Brain pericyte (primary cell): Measurements from ENCODE around the gene CDCA5.

Experiments
- DNase-seq: peaks from one replicate; pipeline ENCODE4 v3.0.0-alpha.2; 2012; ENCODE audit warnings: low read depth, low spot score

CDCA5 gene

DNA sequence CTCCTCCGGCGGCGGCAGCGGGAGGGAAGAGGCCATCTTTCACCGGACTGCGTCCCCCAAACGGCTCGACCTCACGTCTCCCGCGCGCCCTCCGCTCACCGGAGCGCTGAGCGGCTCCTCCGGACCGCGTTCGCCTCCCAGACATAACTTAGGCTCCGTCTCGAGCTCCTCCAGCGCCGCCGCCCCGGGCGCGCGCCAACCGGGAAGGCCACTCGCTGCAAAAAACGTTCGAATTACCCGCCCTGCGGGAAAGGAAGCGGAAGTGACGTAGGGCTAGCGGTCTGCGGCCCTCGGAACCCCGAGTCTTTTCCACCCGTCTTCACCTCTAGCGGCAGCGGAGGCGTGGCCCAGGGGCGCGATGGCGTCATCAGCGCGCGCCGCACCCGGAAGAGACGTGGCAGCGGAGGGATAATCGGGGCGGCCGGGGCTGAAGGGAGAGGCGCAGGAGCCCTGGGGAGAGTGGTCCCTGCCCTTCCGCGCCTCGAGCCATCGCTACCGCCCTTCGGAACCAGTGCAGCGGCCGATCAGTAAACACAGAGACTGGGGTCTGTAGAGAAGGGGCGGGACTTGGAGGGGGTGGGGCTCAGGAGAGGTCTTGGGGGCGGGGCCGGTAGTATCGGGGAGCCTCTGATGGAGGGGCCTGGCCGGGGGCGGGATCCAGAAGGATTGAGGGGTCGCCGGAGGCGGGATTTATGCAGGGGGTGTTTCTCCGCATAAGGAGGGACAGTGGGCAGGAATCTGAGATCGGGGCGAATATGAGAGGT lies at the start of gene CDCA5, which contains the start of gene ZFPL1:
CDCA5 (minus strand) TSS at position 207 of the 764 bp plus-strand sequence; CDS start at position 145, 62 bp downstream.
ZFPL1 (plus strand) TSS at position 389 of the 764 bp plus-strand sequence. CDS start 477 bp downstream, outside the sequence.
- peak; percentile 80 for DNase-seq

DNA sequence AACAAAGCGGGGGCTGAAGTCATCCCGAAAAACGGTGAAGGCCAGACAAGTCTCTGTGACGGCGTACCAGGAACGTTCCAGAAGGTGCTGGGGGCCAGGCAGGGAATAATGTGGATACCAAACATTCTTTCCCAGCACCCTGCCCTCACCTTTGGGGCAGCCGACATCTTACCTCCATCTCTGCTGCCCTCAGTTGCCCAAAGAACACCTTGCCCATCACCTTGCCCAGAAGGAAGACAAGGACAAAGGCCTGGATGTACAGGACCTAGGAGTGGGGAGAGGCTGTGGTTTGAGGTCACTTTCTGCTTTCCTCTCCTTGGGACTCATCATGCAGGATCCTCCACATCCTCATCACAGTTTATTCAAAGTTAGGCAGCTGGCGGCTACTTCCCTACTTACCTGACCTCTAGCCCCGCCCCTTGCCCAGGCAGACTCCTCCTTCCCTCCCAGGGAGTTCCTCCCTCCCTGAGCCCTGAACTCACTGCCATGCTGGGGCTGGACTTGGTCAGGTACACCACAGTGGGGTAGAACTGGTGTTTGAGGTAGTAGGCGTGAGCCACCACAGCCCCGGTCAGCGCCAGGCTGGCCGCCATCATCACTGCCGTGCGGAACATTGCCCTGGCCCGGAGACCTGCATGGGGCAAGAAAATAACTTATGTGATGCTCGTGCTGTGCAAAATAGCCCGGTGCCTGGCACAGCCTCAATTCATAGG lies 49.3 kb upstream of the CDCA5 start:
- DNase-seq, result no peak

DNA sequence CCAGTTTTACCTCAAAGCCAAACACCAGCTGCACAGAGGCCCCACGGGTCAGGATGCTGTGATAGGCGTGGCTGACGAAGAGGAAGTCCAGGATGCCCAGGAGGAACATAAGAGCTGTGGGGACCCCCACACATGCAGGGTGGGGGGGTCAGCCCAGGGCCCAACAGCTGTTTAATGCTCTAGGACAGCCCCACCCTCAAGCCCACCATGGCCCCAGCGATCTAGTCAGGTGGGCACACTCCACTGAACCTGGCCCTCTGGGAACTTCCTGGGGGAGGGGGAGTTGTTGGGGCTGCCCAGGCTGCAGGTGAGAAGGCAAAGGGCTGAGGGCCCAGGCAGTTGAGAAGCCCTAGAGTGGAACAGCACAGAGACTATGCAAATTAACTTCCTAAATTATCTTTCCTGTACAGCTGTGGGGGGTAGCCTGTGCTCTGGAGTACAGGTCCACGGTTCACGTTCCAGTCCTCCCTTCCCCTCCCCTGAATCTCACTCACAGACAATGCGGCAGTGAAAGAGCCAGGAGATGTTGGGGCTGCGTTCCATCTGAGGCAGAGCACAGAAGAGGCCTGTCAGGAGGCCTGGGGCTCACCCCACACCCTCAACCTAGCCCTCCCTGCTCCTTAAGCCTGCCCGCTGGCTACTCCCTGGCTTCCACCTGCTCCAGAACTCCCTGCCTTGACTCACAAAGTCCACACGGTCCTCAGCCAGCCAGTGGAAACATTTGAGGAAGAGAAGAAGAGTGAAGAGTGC lies 48.6 kb upstream of the CDCA5 start:
- DNase-seq, result no peak

GRCh38 chr11:65131895-65132237 lies 48.0 kb upstream of the CDCA5 start:
- DNase-seq, result no peak

- DNase-seq, result no peak
Measured at GRCh38 chr11:65131417-65131776, 47.6 kb upstream of the CDCA5 start.

GRCh38 chr11:65130631-65131416 lies 47.0 kb upstream of the CDCA5 start:
- DNase-seq, result no peak

DNA sequence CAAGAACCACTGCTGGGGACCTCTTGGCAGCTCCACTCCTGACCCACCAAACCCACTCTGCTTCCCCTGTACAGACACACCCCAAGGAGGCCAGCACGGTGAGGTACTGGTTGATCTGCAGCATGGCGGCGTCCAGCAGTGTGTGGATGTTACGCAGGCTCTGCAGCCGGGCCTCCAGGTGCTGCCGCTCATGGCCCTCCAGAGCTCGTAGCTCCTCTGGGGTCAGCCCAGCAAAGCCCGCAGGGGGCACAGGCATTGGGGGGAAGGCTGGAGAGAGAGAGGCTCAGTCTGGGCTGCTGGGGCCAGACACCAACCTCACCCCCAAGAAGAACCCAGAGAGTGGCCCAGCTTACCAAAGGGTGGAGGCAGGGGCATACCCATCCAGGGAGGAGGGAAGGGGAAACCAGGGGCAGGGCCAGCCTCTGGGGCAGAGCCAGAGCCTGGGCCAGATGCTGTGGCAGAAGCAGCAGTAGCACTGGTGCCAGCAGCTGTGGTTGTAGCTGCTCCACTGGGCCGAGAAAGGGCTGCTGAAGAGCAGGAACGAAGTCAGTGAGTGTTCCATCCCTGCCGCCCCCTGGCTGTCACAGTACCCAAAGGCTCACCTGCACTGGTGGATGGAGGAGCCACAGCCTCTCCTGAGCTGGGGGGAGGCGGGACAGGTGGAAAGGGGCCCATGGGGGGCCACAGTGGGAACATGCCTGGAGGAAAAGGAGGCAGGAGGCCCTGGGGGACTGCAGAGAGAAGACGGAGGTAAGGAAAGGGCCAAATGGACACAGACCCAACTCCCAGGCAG lies 46.0 kb upstream of the CDCA5 start:
- no peak for DNase-seq

GRCh38 chr11:65128182-65129145 lies 44.6 kb upstream of the CDCA5 start:
- no peak for DNase-seq

DNA sequence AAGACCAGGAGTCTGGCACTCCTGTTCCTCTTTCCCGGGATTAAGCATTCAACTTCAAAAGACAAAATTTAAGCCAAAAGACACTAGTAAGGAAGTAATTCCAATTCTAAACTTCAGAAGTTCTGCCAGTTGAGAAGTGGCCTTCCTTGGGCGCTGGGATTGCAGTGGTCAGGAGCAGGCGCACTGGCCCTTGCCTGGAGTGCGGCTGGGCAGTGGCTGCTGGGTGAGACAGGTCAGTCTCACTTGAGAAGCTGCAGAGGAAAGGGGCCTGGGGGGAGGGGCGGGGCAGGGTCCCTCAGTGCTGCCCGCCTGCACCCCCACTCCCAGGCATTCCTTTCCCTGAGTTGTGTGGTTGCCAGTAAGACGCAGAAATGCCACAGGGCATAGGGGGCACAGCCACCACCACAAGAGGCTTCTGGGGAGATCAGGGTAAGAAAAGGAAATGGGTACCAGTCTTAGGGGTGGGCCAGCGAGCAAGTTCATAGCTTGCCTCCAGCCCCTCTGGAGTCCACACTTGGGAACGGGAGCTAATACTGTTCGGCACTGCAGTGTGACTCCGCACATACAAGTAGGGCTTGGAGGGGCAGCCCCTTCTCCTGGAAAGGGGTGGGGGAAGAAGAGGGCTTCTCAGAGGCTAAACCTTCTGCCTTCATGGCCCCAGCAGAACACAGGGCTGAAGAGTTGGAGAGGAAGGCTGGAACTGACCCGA lies 43.8 kb upstream of the CDCA5 start:
- no peak for DNase-seq

DNA sequence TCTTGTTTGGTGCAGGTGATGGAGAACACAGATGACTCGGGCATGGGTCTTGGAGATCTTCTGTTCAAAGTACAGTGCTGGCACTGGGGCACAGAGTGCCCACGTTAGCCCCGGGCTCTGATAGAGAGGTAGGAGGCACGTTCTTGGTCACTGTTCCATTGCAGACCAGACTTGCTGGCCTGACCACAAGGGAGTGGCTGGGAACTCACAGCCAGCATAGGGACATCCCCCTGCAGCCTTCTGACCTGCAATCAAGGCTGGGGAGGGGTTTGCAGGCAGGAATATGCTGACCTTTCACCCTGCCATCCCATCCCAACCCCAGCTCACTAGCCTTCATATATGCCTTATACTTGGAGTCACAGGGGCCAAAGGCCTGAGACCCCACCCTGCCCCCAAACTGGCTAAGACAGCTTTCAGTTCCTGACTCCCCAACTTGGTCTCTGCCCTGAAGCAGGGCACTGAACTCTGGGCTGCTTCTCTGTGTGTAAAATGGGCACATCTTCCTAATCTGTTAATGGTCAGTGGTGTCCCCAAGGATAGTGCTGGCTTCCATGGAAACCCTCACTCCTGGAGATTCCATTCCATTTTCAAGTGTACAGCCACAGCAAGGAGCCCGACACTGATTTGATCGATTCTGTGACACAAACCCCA lies 42.9 kb upstream of the CDCA5 start:
- no peak for DNase-seq

DNA sequence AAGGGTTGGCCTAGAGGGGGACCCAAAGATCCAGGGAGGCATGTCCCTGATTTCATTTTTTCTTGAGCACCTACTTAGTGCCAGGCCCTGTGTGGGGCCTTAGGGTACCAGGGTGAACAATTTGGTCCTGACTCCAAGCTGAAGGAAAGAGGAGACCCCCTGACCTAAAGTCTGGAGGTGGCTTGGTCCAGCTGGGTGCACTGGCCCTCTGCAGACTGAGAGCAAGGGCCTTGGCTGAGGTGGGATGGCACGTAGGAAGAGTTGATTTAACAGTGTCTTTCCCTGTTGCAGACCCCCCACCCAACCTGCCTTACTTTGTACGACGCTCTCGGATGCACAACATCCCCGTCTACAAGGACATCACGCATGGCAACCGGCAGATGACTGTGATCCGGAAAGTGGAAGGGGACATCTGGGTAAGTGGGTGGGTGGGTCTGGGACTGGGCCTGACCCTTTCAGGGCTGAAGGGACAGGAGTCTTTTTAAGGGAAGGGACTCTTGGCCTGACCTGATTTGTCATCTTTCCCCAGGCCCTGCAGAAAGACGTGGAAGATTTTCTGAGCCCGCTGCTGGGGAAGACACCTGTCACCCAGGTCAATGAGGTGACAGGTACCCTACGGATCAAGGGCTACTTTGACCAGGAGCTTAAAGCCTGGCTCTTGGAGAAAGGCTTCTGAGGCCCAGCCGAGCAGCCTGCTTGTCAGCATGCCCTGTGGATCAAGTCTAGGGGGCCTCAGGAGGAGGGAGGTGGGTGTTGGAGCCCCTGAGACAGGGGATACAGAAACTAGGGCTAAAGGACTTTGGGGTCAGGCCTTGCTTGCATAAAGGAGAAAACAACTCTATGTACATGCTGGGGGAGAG lies 41.6 kb upstream of the CDCA5 start:
- DNase-seq, result no peak

GRCh38 chr11:65124480-65125196 lies 40.8 kb upstream of the CDCA5 start:
- no peak for DNase-seq

GRCh38 chr11:65121865-65122696 lies 38.2 kb upstream of the CDCA5 start, which contains the start of the genes FAU and MRPL49:
FAU (minus strand) TSS chr11:65122134; CDS start chr11:65121813, 321 bp downstream.
MRPL49 (plus strand) TSS chr11:65122321; CDS start chr11:65122347, 26 bp downstream.
- DNase-seq, result peak; percentile 90

DNA sequence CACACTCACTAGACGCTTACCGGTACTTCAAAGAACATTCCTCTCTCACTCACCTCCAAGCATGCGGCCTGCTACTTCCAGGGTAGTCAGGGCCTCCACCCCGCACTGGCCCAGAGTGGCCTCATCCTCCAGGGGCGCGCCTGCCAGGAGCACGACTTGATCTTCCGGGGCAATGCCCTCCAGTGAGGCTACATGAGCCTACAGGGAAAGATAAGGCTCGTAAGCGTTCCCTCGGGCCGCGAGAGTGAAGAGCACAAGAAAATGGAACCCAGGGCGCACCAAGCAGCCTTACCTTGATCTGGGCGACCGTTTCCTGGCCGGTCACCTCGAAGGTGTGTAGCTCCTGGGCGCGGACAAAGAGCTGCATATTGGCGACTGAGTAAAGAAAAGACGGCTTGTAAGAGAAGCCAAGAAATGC lies 37.6 kb upstream of the CDCA5 start:
- no peak for DNase-seq

DNA sequence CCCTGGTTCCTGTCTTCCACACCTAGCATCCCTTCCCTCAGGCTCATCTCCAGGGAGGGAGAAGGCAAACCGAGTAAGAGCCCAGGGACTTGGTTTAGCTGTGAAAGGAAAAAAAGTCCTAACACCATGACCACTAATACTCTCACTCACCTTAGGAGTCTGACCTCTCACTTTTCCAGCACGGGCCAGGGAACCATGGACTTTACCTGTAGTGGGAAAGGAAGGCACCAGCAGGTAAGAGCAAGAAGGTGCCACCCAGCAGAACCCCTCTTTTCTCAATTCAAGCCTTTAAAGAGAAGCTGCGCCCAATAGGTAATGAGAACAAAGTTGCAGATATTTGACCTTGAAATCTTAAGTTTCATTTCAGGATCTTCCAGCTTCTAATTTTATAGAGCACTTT lies 37.0 kb upstream of the CDCA5 start:
- DNase-seq, result no peak

DNA sequence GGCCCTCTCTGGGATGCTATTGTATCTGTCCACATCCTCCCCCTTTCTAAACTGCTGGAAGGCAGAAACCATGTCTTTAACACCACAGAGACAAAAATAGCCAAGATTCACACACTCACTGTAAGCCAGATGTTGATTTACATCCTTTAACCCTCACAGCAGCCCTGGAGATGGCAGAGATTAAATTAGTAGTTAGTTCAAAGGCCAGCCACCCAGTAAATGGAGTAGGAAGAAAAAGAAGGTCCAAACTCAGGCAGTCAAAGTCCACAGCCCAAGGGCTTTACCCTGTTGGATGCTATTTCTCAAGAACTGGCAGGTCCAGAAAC lies 35.8 kb upstream of the CDCA5 start:
- DNase-seq, result no peak
